PC-3 (cell line): ENCODE data around the gene MLYCD. TPM values are rescaled to one million over a fixed set of nuclear protein-coding genes. Genes with fewer than 3 reads are reported as not detected.

Experiments
- ATAC-seq: fragments of 200-7000 bp; cut with Tn5 transposase; 2 replicates; pipeline ENCODE4 v1.9.1; 2020; ENCODE audit warnings: mild to moderate bottlenecking, moderate library complexity
- BruUV-seq: library from RNA; stranded (reverse); fragments of 400-500 nt; replicated peaks from 2 replicates; lab custom pipeline; 2021; lab: Mats Ljungman, UMichigan
- CTCF ChIA-PET: fragments of 300-600 bp; sonication (Branson Sonifier 250); formaldehyde crosslinking; loops from one replicate; lab custom pipeline; 2022; ENCODE audit warnings: antibody characterized with exemption; lab: Charles Lee
- POLR2A ChIA-PET: fragments of 300-600 bp; sonication (Branson Sonifier 250); formaldehyde crosslinking; loops from one replicate; lab custom pipeline; 2022; ENCODE audit warnings: antibody characterized with exemption; ENCODE audit not compliant: unreplicated experiment; lab: Charles Lee
- DNase-seq: peaks from one replicate; pipeline ENCODE4 v3.0.0-alpha.2; 2015
- H2AFZ ChIP-seq: fragments of 300-600 bp; sonication (generic); 2 replicates; pipeline ENCODE4 v1.6.0; 2016; ENCODE audit warnings: antibody characterized with exemption, low read length
- H3F3A ChIP-seq: fragments of 300-600 bp; sonication (generic); one replicate; pipeline ENCODE4 v1.6.0; 2017; ENCODE audit warnings: antibody characterized with exemption, low read length, control low read depth, mild to moderate bottlenecking; ENCODE audit not compliant: unreplicated experiment
- H3K27ac ChIP-seq: fragments of 300-600 bp; sonication (generic); 2 replicates; pipeline ENCODE4 v1.5.1; 2016; ENCODE audit warnings: mild to moderate bottlenecking, low read length
- H3K27me3 ChIP-seq: fragments of 300-600 bp; sonication (generic); 2 replicates; pipeline ENCODE4 v1.6.1; 2016; ENCODE audit warnings: low read length, mixed read lengths
- H3K36me3 ChIP-seq: fragments of 300-600 bp; sonication (generic); 2 replicates; pipeline ENCODE4 v1.6.1; 2016; ENCODE audit warnings: low read depth, mixed run types, low read length, mixed read lengths
- H3K4me1 ChIP-seq: fragments of 300-600 bp; sonication (generic); 2 replicates; pipeline ENCODE4 v1.5.1; 2016; ENCODE audit warnings: low read length; ENCODE audit not compliant: insufficient read depth
- H3K4me2 ChIP-seq: fragments of 300-600 bp; sonication (generic); 2 replicates; pipeline ENCODE4 v1.6.0; 2016; ENCODE audit warnings: low read length
- H3K4me3 ChIP-seq: fragments of 300-600 bp; sonication (generic); 2 replicates; pipeline ENCODE4 v1.5.1; 2016; ENCODE audit warnings: mild to moderate bottlenecking, low read length, mixed read lengths
- H3K79me2 ChIP-seq: fragments of 300-600 bp; sonication (generic); 2 replicates; pipeline ENCODE4 v1.6.1; 2017; ENCODE audit warnings: low read length, mixed read lengths
- H3K9ac ChIP-seq: fragments of 300-600 bp; sonication (generic); 2 replicates; pipeline ENCODE4 v1.6.0; 2016; ENCODE audit warnings: mild to moderate bottlenecking, low read length
- H3K9me2 ChIP-seq: fragments of 300-600 bp; sonication (generic); replicated peaks from 2 replicates; pipeline ENCODE4 v1.6.1; 2016; ENCODE audit warnings: mixed run types, low read length, mixed read lengths
- H3K9me3 ChIP-seq: fragments of 300-600 bp; sonication (generic); 2 replicates; pipeline ENCODE4 v1.6.1; 2016; ENCODE audit warnings: low read length, mixed read lengths
- H4K20me1 ChIP-seq: fragments of 300-600 bp; sonication (generic); 2 replicates; pipeline ENCODE4 v1.6.1; 2016; ENCODE audit warnings: low read length, mixed read lengths
- EZH2 ChIP-seq: fragments of 300-600 bp; sonication (generic); IDR thresholded peaks from one replicate; pipeline ENCODE4 v1.6.1; 2017; ENCODE audit warnings: antibody characterized with exemption, mild to moderate bottlenecking, low read length; ENCODE audit not compliant: unreplicated experiment
- EZH2phosphoT487 ChIP-seq: fragments of 300-600 bp; sonication (generic); IDR thresholded peaks from 2 replicates; pipeline ENCODE4 v1.6.1; 2018; ENCODE audit warnings: mild to moderate bottlenecking, antibody characterized with exemption, low read length, borderline replicate concordance
- intact Hi-C: fragments of 100-400 bp; cut with micrococcal nuclease; formaldehyde crosslinking; loops from 2 replicates; pipeline ENCODE4 v1.9.0; 2023
- total RNA-seq: library from RNA; depleted of rRNA; stranded (reverse); fragments of >200 nt; gene quantifications from 2 replicates; pipeline ENCODE4 v1.2.3, GENCODE V29; 2014
- TF ChIP-seq, protein P1 (sequence below): fragments of 300-600 bp; sonication (generic); conservative IDR thresholded peaks from 2 replicates; pipeline ENCODE4 v1.5.1; 2017; ENCODE audit warnings: antibody characterized with exemption, low read depth, mild to moderate bottlenecking, low read length

MLYCD gene
- total RNA-seq, 1 experiment from 2014 or later: 0.95 TPM

DNA sequence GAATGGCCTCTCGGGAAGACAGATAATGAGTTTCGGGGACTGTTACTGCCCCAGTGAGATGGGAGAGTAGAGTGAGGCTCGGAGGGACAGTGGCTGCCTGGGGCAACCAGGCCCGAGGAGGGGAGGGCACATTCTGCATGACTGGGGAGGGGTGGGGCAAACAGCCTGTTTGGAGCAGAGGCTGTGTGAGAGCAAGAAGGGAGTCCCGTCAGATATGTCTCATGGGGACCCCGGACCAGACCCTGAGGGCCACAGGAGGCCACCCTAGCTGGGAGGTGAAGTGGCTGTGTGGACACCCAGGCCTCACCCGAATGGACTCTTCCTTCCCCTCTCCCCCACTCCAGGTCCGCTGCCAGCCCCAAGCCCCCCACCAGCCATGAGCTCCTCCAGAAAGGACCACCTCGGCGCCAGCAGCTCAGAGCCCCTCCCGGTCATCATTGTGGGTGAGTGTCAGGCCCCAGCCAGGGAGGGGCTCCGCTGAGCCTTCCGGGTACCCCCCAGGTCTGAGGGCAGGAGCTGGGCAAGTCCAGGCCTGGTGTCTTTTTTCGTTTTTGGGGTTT, 58.5 kb downstream of the MLYCD start:
- Histone ChIP-seq H3K9ac (no peak overlapping the region), H3K4me2 (no peak overlapping the region), H3K27ac (no peak overlapping the region), H3K4me3 (no peak overlapping the region), H4K20me1 (no peaks in the 10 kb centered on the region), H3K9me3 (no peaks in the 10 kb centered on the region), H3K9me2 (no peaks in the 10 kb centered on the region), H3K4me1 (peaks cover 14% of the 10 kb centered on the region), H3F3A (no peaks in the 10 kb centered on the region), H2AFZ (no peak overlapping the region), H3K27me3 (no peaks in the 10 kb centered on the region), H3K79me2 (peaks cover 18% of the 10 kb centered on the region), H3K36me3 (no peaks in the 10 kb centered on the region; the same call in 1 of the 2 replicates)
- no TSS peak for BruUV-seq
- no peak for DNase-seq
- TF ChIP-seq EZH2phosphoT487: no peak
- TF ChIP-seq, protein P1, sequence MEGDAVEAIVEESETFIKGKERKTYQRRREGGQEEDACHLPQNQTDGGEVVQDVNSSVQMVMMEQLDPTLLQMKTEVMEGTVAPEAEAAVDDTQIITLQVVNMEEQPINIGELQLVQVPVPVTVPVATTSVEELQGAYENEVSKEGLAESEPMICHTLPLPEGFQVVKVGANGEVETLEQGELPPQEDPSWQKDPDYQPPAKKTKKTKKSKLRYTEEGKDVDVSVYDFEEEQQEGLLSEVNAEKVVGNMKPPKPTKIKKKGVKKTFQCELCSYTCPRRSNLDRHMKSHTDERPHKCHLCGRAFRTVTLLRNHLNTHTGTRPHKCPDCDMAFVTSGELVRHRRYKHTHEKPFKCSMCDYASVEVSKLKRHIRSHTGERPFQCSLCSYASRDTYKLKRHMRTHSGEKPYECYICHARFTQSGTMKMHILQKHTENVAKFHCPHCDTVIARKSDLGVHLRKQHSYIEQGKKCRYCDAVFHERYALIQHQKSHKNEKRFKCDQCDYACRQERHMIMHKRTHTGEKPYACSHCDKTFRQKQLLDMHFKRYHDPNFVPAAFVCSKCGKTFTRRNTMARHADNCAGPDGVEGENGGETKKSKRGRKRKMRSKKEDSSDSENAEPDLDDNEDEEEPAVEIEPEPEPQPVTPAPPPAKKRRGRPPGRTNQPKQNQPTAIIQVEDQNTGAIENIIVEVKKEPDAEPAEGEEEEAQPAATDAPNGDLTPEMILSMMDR: no peak
- ChIA-PET CTCF (interaction anchor here (0.5 kb wide), 1 partner anchor 231 kb away, joined by 4 read pairs; no protein-coding TSS in a partner anchor), POLR2A (no interaction called here)
- no peak for ATAC-seq
- intact Hi-C loops: loop anchor here (5.0 kb wide), 2 partner anchors 105 to 220 kb away; no protein-coding TSS in a partner anchor

DNA sequence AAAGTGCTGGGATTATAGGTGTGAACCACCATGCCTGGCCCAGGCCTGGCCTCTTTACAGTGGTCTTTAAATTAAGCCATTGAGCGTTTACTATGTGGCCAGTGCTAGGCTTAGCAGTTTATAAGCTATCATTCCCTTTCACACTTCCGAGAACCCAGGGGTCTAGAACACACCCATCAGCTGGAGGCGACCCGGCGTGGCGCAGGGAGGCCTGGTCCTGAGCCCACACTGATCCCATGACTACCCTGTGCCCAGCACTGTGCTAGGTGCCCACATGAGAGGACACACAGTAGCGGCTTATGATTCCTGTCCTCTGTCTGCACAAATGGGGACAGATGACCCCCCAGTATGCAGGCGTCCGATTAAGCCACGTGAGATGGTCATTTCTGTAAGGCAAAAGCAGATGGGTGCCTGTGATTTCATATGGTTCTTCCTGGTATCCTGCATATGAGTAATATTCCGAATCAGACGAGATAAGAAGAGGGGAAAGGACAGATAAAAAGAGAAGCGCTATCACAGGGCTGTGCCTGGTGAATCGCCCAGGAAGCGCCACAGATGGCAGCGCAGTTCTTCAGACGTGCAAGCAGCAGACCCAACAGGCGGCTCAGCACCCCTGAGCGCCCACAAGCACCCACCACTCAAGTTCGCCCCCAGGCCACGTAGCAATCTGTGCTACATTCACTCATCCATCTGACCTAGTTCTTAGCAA, 59.4 kb downstream of the MLYCD start:
- ATAC-seq (no peak), DNase-seq (no peak)
- peaks cover 9% of the 10 kb centered on the region for H3K4me1 ChIP-seq
- POLR2A ChIA-PET: no interaction called here
- H3K4me3 ChIP-seq: no peak overlapping the region
- no TSS peak for BruUV-seq
- H2AFZ ChIP-seq: no peak overlapping the region
- no peaks in the 10 kb centered on the region for H3F3A ChIP-seq
- peaks cover 18% of the 10 kb centered on the region for H3K79me2 ChIP-seq
- CTCF ChIA-PET: interaction anchor here (0.5 kb wide), 1 partner anchor 108 kb away, joined by 4 read pairs; no protein-coding TSS in a partner anchor
- H3K36me3 ChIP-seq: no peaks in the 10 kb centered on the region; the same call in 1 of the 2 replicates
- H3K4me2 ChIP-seq: no peak overlapping the region
- H4K20me1 ChIP-seq: no peaks in the 10 kb centered on the region
- H3K9ac ChIP-seq: no peak overlapping the region
- H3K9me2 ChIP-seq: no peaks in the 10 kb centered on the region
- no peaks in the 10 kb centered on the region for H3K9me3 ChIP-seq
- TF ChIP-seq EZH2phosphoT487 (no peak), EZH2 (no peak)
- TF ChIP-seq, protein P1: no peak
- intact Hi-C loops: loop anchor here (5.0 kb wide), 2 partner anchors 104 to 219 kb away; no protein-coding TSS in a partner anchor
- no peak overlapping the region for H3K27ac ChIP-seq
- no peaks in the 10 kb centered on the region for H3K27me3 ChIP-seq
